Retina (tissue), 1 donor: Measurements from ENCODE around the gene MYOT.

ENCODE experiments used
- DNase-seq: peaks from one replicate; pipeline ENCODE4 v3.0.0-alpha.2; 2016

The MYOT gene

DNA sequence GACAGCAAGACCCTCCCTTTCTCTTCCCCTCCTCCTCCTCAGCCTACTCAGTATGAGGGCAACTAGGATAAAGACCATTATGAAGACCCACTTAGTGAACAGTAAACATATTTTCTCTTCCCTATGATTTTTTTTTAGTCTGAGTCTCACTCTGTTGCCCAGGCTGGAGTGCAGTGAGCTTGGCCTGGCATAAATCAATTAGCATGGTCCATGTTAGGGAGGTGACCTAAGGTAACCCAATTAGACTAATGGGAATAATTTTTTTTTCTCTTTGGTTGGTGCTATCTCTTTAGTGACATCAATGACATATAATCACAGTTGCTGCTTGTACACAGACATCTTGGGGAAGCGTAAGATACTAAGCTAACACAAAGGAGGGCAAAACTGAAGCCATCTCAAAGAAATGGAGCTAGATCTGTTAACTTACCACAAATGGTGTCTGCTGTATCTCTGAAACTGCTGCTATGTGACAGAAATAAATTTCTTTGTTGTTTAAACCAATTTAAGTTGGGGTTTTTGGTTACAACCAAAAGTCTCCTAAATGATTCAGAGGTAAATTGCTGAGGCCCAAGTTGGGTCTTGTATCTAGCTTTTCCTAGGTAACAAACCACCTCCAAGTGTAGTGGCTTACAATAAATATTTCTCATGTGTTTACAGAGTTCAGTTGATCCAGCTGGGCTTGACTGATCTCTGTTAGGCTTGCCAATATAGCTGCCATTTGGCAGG lies 34.9 kb downstream of the MYOT start:
- no peak for DNase-seq

DNA sequence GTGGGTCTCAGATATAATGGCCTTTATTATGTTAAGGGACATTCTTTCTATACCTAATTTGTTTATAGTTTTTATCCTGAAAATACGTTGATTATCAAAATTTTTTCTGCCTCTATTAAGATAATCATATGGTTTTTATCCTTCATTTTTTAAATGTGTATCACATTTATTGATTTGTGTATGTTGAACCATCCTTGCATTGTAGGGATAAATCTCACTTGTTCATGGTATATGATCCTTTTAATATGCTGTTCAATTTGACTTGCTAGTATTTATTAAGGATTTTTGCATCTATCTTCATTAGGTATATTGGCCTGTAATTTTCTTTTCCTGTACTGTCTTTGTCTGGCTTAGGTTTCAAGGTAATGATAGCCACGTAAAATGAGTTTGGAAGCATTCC lies 47.1 kb downstream of the MYOT start:
- DNase-seq = no peak

DNA sequence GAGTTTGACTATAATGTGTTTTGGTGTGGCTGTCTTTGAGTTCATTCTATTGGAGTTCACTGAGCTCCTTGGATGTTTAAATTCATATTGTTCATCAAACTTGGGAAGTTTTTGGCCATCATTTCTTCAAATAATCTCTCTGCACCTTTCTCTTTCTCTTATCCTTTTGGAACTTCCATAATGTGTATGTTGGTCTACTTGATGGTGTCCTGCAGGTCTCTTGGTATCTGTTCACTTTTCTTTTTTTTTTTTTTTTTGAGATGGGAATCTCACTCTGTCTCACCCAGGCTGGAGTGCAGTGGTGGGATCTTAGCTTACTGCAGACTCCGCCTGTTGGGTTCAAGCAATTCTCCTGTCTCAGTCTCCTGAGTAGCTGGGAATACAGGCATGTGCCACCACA lies 49.3 kb downstream of the MYOT start:
- no peak for DNase-seq

- no peak for DNase-seq
Measured at GRCh38 chr5:137921931-137922330, 54.3 kb downstream of the MYOT start.

DNA sequence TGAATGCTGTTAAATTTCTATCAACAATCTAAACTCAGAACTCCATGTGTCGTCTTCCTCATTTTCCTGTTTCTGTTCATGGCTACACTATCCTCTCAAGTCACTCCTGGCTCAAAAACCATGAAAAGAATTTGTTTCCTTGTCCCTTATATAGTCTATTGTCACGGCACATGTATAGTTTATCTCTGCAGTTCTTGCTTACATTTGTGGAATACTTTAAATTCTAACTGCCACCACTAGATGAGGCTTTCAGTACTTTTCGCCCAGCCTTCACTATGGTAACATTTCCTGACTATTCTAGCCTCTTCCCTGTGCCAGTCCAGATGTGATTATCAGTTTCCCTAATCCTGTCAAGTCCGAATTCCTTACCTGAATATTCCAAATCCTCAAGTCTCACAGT lies 56.2 kb downstream of the MYOT start:
- DNase-seq = no peak

DNA sequence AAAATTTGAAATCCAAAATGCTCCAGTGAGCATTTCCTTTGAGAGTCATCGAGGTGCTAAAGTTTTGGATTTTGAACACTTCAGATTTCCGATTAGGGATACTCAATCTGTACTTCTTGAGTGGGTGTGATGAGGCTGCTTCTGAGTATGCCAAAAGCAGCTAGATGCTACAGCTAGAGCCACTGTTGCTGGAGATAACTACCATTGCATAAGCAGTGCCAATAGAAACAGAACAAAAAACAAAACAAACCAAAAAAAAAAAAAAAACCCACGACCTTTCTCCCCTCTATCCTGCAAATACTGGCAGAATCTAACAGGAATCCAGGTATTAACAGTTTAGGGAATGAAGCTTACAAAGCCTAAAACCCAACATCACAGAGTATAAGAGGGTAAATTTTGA lies 65.1 kb downstream of the MYOT start:
- DNase-seq = no peak

- no peak for DNase-seq
Measured at GRCh38 chr5:137933491-137933911, 65.8 kb downstream of the MYOT start.

DNA sequence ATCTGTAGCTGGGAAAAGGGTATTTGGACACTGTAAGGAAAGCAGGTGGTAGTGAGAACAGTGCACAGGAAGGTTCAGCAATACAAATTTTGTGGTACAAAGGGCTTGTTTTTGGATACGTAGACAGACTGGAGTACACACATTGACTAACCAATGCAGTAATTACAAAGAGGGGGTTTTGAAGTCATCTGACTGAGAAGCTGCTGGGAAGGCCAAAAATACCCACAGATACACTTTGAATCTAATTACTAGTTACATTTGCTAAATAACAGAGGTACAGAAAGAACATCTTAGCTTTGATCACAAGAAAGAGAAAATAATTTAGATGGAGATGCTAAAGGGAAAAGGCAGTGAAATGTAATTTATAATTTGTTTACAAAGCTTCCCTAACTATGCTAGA lies 67.5 kb downstream of the MYOT start:
- no peak for DNase-seq

- no peak for DNase-seq
Measured at GRCh38 chr5:137935694-137936093, 68.0 kb downstream of the MYOT start.
